GM23338 (cell line): ENCODE results near the gene TRPM1.
A peak's percentile ranks its signal among the peaks of the same experiment; 100 is the strongest.

ENCODE experiments used
- CREB1 ChIP-seq: fragments of 250-450 bp; sonication (Bioruptor Pico); IDR thresholded peaks from 2 replicates; pipeline ENCODE4 v1.5.0; 2020; ENCODE audit warnings: low read depth, mild to moderate bottlenecking, moderate library complexity
- ETS1 ChIP-seq: IDR thresholded peaks from 2 replicates; pipeline ENCODE4 v1.6.1; 2016; ENCODE audit warnings: antibody characterized with exemption
- EZH2 ChIP-seq: fragments of 200-600 bp; sonication (generic); IDR thresholded peaks from one replicate; pipeline ENCODE4 v1.8.0; 2017; ENCODE audit warnings: antibody characterized with exemption, mild to moderate bottlenecking, low read depth; ENCODE audit not compliant: unreplicated experiment
- EZH2phosphoT487 ChIP-seq: fragments of 200-600 bp; sonication (generic); IDR thresholded peaks from one replicate; pipeline ENCODE4 v1.8.1; 2018; ENCODE audit warnings: antibody characterized with exemption; ENCODE audit not compliant: unreplicated experiment
- JUNB ChIP-seq: IDR thresholded peaks from one replicate; pipeline ENCODE4 v1.6.1; 2016; ENCODE audit warnings: antibody characterized with exemption; ENCODE audit not compliant: unreplicated experiment
- NANOG ChIP-seq: IDR thresholded peaks from 2 replicates; pipeline ENCODE4 v1.6.1; 2016; ENCODE audit warnings: antibody characterized with exemption, borderline replicate concordance
- POLR2AphosphoS5 ChIP-seq: IDR thresholded peaks from 2 replicates; pipeline ENCODE4 v1.6.1; 2016; ENCODE audit warnings: antibody characterized with exemption, low read depth
- REST ChIP-seq: IDR thresholded peaks from one replicate; pipeline ENCODE4 v1.6.1; 2018; ENCODE audit warnings: antibody characterized with exemption; ENCODE audit not compliant: unreplicated experiment
- STAT1 ChIP-seq: IDR thresholded peaks from one replicate; pipeline ENCODE4 v1.6.1; 2016; ENCODE audit warnings: antibody characterized with exemption; ENCODE audit not compliant: unreplicated experiment
- ZNF114 ChIP-seq: fragments of 250-450 bp; sonication (Bioruptor Pico); IDR thresholded peaks from 2 replicates; pipeline ENCODE4 v1.5.0; 2020; ENCODE audit warnings: mild to moderate bottlenecking, moderate library complexity
- ZNF331 ChIP-seq: fragments of 250-450 bp; sonication (Bioruptor Pico); IDR thresholded peaks from 2 replicates; pipeline ENCODE4 v1.5.0; 2020; ENCODE audit warnings: low read depth, mild to moderate bottlenecking, moderate library complexity
- TF ChIP-seq, protein P1 (sequence below), 2 experiments: fragments of 200-600 bp in 1 of 2; sonication (generic) in 1 of 2; conservative IDR thresholded peaks; 2 replicates each; pipeline versions ENCODE4 v1.5.1 to v1.6.1; 2016 to 2017; ENCODE audit warnings: antibody characterized with exemption in 2 of 2, low read depth in 2 of 2, mild to moderate bottlenecking in 2 of 2, moderate library complexity in 1 of 2
- TF ChIP-seq, protein P2 (sequence below): fragments of 250-450 bp; sonication (Bioruptor Pico); IDR thresholded peaks from 2 replicates; pipeline ENCODE4 v1.5.0; 2020; ENCODE audit warnings: mild to moderate bottlenecking, moderate library complexity

DNA sequence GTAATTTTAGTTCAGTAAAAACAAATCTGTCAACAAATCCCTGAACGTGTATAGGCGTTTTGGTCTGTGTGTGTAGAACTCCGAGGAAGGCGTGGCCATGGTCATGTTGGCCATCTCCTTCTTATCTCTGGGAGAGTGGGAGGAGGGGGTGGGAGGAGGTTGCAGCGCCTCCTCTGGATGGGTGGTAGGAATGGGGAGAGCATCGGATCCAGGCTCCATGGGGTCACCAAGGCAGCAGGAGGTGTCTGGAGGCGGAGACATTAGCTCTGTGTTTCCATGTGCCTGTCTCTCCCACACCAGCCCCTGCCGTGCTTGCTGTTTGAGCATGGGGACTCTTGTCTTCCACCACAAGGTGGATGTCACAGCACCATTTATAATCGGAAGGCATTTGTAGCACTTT is 34.5 kb upstream of the TRPM1 start:
- TF ChIP-seq, protein P1, sequence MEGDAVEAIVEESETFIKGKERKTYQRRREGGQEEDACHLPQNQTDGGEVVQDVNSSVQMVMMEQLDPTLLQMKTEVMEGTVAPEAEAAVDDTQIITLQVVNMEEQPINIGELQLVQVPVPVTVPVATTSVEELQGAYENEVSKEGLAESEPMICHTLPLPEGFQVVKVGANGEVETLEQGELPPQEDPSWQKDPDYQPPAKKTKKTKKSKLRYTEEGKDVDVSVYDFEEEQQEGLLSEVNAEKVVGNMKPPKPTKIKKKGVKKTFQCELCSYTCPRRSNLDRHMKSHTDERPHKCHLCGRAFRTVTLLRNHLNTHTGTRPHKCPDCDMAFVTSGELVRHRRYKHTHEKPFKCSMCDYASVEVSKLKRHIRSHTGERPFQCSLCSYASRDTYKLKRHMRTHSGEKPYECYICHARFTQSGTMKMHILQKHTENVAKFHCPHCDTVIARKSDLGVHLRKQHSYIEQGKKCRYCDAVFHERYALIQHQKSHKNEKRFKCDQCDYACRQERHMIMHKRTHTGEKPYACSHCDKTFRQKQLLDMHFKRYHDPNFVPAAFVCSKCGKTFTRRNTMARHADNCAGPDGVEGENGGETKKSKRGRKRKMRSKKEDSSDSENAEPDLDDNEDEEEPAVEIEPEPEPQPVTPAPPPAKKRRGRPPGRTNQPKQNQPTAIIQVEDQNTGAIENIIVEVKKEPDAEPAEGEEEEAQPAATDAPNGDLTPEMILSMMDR (conservative IDR thresholded peaks at IDR 0.05; ENCODE audit: low read depth in 2 of 2), result peak; percentile 49 to 58
- TF ChIP-seq CREB1 (CRISPR knock-in tag) (no peak), POLR2AphosphoS5 (no peak), JUNB (no peak), EZH2 (no peak), REST (no peak), NANOG (no peak), EZH2phosphoT487 (no peak), ETS1 (no peak), STAT1 (no peak), ZNF114 (CRISPR knock-in tag) (no peak), ZNF331 (no peak)
- TF ChIP-seq, protein P2, sequence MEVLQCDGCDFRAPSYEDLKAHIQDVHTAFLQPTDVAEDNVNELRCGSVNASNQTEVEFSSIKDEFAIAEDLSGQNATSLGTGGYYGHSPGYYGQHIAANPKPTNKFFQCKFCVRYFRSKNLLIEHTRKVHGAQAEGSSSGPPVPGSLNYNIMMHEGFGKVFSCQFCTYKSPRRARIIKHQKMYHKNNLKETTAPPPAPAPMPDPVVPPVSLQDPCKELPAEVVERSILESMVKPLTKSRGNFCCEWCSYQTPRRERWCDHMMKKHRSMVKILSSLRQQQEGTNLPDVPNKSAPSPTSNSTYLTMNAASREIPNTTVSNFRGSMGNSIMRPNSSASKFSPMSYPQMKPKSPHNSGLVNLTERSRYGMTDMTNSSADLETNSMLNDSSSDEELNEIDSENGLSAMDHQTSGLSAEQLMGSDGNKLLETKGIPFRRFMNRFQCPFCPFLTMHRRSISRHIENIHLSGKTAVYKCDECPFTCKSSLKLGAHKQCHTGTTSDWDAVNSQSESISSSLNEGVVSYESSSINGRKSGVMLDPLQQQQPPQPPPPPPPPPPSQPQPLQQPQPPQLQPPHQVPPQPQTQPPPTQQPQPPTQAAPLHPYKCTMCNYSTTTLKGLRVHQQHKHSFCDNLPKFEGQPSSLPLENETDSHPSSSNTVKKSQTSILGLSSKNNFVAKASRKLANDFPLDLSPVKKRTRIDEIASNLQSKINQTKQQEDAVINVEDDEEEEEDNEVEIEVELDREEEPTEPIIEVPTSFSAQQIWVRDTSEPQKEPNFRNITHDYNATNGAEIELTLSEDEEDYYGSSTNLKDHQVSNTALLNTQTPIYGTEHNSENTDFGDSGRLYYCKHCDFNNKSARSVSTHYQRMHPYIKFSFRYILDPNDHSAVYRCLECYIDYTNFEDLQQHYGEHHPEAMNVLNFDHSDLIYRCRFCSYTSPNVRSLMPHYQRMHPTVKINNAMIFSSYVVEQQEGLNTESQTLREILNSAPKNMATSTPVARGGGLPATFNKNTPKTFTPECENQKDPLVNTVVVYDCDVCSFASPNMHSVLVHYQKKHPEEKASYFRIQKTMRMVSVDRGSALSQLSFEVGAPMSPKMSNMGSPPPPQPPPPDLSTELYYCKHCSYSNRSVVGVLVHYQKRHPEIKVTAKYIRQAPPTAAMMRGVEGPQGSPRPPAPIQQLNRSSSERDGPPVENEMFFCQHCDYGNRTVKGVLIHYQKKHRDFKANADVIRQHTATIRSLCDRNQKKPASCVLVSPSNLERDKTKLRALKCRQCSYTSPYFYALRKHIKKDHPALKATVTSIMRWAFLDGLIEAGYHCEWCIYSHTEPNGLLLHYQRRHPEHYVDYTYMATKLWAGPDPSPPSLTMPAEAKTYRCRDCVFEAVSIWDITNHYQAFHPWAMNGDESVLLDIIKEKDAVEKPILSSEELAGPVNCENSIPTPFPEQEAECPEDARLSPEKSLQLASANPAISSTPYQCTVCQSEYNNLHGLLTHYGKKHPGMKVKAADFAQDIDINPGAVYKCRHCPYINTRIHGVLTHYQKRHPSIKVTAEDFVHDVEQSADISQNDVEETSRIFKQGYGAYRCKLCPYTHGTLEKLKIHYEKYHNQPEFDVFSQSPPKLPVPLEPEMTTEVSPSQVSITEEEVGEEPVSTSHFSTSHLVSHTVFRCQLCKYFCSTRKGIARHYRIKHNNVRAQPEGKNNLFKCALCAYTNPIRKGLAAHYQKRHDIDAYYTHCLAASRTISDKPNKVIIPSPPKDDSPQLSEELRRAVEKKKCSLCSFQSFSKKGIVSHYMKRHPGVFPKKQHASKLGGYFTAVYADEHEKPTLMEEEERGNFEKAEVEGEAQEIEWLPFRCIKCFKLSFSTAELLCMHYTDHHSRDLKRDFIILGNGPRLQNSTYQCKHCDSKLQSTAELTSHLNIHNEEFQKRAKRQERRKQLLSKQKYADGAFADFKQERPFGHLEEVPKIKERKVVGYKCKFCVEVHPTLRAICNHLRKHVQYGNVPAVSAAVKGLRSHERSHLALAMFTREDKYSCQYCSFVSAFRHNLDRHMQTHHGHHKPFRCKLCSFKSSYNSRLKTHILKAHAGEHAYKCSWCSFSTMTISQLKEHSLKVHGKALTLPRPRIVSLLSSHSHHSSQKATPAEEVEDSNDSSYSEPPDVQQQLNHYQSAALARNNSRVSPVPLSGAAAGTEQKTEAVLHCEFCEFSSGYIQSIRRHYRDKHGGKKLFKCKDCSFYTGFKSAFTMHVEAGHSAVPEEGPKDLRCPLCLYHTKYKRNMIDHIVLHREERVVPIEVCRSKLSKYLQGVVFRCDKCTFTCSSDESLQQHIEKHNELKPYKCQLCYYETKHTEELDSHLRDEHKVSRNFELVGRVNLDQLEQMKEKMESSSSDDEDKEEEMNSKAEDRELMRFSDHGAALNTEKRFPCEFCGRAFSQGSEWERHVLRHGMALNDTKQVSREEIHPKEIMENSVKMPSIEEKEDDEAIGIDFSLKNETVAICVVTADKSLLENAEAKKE, result no peak
